GM18868 (cell line): ENCODE data around the gene GOLGA6A.
"Not testable (repeated sequence)": the region's sequence is repeated elsewhere in the genome, so short reads cannot be mapped to it uniquely, and the experiment has no call there.

Source experiments
- ATAC-seq: cut with Tn5 transposase; IDR thresholded peaks from one replicate; pipeline ENCODE4 v1.9.1; 2021; ENCODE audit warnings: mild to moderate bottlenecking, moderate library complexity; ENCODE audit not compliant: unreplicated experiment

GOLGA6A gene

DNA sequence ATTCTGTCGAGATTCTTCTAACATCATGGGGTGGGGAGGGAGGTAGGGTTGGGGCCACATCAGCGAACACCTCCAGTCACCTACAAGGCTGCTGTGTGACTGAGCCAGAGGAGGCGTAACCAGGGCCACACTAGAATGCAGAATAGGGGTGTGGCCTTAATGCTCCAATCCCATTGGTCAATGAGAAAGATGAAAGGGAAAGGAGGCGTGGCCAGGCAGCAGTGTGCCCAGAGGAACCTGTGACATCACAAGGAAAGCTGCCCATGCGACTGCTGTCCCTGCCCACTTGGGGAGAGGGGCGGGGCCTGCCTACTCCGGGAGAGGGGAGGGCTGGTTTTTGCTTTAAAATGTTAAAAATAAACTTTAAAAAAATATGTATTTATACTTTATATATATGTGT lies at the start of gene GOLGA6A:
Gene GOLGA6A, minus strand, starts transcription at position 101 of the 400 bp plus-strand sequence. Its CDS starts 41 bp downstream, at position 60.
- not testable (repeated sequence) for ATAC-seq

DNA sequence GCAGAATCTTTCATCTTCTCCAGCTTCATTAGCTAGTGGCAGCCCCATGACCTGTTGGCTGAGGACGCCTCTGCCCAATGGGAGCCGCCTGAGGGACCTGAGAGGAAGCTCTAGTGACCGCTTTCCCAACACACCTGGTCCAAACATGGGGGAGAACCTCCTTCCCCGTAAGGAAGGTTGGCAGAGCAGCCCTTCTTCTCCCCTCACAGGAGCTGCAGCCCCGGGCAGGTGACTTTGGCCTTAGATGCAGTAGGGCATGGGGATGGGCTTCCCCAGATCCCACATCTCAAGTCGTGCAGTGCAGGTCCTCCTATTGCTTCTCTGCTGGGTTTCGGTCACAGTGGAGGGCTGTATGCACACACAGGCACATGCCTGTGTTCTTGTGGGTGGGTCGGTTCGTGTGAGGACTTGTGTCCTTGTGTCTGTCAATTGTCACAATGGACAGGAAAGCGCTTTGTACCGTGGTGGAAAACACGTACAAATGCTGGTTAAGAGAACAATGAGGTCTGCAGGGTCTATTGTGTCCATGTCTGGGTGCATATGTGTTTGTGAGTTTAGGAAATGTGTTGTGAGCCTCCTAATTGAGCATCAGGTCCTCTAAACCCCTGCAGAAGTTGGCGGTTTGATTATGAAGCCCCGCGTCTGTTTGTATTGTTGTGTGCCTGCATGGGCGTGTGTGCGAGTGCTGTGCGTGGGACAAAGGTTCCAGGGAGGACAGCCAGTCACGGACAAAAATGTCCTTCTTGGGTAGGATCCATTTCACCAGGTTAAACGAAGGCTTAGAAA lies 49.5 kb upstream of the GOLGA6A start:
- no peak for ATAC-seq

- no peak for ATAC-seq
Observed at GRCh38 chr15:74130849-74131627, 48.7 kb upstream of the GOLGA6A start.

DNA sequence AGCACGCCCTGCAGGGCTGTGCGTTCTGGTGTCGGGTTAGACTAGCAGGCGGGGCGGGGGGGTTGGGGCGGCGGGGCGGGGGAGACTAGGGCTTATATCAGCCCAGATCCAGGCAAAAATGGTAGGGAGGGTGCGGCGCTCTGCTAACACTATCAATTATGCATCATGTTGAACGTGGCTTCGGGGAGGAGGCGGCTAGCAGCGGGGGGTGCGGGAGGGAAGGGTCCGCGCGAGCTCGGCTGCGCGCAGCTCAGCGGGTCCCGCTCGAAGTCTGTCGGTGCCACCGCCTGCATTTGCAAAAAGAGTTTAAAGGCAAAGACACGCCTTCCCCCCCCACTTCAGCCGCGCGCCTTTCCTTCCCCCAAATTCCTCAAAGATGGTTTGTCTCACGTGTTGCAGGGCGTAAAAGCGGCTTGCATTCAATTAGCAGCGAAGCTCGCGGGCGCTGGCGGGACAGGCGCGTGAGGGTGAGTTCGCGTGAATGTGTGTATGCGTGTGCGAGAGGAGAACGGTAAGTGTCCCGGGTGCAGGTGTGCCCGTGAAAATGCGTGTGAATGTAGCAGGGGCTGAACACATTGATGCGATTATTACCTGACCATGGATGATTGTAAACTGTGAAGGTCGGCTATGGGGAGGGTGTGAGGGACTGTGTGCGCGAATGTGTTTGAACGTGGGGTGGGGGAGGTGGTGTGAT lies 48.0 kb upstream of the GOLGA6A start, which contains the start of gene ISLR2:
Gene ISLR2, plus strand, starts transcription at position 432 of the 694 bp plus-strand sequence. CDS start 2,169 bp downstream, outside the sequence.
- no peak for ATAC-seq

- no peak for ATAC-seq
Observed at GRCh38 chr15:74129586-74130154, 47.3 kb upstream of the GOLGA6A start.

DNA sequence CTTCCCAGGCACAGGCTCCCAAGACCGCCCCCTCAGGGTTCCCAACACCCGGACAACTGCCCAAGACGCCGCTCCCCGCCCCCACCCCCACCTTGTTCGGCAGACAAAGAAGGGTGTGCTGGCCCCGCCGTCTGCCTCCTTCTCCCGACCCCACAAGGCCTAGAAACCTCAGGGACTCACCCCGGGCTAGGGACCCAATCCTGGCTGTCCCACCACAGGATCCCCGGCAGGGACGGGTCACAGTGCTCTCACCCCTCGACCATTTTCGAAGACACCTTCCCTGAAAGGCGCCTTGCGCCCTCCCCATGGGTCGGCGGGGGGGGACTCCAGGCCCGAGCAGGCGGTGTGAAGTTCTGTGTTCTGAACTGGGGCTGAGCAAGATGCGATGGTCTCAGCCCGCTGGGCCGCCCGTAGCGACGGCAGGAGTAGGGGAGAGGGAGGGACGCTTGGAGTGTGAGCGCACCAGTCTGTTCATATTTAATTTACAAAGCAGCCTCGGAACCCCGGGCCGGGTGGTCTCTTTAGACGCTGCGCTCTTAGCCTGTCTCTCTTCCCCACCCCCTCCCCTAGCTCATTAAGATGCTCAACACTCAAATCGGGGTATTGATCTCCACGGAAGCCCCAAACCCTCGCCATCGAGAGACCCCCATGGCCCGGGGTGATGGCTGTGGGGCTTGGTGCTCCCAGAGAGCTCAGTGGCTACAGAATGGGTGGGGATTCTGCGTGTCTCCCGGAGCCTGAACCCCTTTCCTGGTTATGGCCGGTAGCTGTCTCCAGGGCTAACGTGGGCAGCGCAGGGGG lies 46.6 kb upstream of the GOLGA6A start:
- no peak for ATAC-seq

DNA sequence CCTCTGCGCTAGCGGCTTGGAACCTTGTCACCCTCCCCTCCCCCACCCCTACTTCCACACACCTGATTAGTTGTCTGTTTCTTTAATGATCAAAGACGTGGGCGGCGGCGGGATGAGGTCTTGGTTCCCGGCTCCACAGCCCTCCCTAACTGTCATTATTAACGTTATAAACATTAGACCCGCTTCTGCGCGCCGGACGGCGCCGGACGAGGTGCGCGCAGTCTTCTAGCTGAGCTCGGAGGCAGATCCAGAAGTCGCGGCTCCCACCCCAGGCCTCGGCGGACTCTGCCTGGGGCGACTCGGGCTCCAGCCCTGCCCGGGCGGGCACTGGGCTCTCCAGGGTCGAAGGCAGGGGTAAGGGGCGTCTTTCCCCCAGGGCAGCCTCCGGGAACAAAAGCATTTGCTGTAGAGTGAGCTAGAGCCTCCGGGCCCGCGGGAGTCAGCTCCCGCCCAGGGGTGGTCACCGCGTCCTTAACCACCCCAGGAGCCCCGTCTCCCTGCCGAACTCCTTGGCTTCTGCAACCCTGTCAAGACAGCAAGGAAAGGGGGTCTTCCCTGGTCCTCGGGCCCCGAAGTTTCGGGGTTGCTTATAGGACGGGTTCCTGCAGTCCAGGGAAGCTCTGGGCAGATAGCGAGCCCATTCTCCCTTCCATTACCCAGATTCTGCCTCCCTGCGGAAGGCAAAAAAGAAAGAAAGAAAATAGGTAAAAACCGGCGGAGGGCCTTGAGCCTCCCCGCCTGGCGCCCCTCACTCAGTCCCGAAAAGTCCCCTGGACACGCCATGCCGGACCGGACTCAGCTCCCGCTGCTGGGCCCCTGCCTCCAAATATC lies 45.8 kb upstream of the GOLGA6A start:
- no peak for ATAC-seq

GRCh38 chr15:74127255-74127953 lies 45.1 kb upstream of the GOLGA6A start:
- no peak for ATAC-seq

DNA sequence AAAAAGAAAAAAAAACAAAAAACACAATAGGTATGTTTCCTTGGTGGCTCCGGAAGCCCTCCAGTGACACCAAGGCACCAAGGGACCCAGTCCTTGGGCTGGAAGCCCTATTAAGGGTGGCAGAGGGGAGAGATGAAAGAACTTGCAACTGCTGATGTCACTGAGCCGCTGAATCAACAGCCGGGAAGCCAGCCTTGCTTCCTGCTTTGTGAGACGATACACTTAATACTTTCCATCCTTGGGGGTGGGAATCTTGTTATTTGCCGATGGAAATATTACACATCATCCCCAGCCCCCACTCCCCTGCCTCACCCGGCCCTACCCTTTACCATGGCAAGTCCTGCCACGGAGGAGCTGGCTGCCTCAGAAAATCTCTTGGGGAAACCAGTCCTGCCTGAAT lies 42.4 kb upstream of the GOLGA6A start:
- no peak for ATAC-seq

DNA sequence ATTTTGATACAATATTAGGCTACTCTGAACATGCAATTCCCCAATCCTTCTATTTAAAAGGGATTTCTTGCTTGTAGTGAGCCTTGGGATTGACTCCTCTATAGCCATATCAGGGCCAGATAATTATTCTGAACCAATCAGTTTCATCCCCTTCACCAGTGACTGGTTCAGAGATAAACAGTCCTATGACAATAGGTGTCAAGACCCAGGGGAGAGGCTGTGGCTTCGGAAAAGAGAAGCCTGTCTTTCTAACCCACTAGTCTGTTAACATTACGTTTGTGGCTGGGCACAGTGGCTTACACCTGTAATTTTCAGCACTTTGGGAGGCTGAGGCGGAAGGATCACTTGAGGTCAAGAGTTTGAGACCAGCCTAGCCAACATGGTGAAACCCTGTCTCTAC lies 41.8 kb upstream of the GOLGA6A start:
- no peak for ATAC-seq

DNA sequence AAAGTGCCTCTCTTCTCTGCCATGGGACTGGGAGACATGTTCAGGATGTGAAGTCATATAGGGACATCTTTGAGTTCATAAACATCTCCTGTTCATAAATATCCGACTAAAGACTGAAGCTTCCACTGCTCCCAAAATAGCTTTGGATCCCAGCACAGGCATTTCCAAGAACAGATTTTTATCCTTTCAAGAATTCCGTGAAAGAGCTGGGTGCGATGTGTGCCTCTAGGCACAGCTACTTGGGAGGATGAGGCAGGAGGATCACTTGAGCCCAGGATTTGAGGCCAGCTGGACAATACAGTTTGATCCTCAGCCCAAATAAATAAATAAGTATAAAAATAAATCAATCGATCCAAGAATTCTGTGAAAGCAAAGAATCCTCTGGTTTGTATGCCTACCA lies 41.3 kb upstream of the GOLGA6A start:
- no peak for ATAC-seq

DNA sequence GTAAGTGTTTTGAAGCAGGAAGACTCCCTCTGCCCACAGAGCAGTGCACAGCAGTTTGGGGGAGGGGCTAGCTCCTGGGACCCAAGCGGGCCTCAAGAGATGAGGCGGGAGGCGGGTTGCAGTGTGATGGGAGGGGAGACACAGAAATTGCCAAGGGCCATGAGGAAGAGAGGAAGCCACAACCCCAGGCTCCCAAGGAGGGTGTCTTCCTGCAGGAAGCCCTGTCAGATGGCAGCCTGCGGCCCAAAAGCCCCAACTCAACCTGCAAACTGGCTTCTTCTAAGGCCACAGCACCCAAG lies 40.7 kb upstream of the GOLGA6A start:
- ATAC-seq, result no peak

GRCh38 chr15:74122403-74123130 lies 40.2 kb upstream of the GOLGA6A start:
- ATAC-seq, result no peak

GRCh38 chr15:74121858-74122257 lies 39.5 kb upstream of the GOLGA6A start:
- ATAC-seq, result no peak

GRCh38 chr15:74121039-74121438 lies 38.7 kb upstream of the GOLGA6A start:
- ATAC-seq, result no peak

DNA sequence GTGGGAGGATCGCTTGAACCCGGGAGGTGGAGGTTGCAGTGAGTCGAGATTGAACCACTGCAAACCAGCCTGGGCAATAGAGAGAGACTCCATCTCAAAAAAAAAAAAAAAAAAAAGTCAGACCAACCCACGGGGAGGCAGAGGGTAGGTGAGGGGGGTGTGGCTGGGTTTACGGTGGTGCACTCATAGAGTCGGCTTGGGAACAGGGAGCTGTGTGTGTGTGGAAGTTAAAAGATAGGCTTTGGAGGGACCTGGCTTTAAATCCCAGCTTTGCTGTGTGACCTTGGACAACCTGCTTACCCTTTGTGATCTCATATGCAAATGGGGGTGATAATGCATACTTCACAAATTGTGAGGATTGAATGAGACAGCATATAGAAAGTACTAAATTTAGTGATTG lies 38.1 kb upstream of the GOLGA6A start:
- ATAC-seq, result no peak

DNA sequence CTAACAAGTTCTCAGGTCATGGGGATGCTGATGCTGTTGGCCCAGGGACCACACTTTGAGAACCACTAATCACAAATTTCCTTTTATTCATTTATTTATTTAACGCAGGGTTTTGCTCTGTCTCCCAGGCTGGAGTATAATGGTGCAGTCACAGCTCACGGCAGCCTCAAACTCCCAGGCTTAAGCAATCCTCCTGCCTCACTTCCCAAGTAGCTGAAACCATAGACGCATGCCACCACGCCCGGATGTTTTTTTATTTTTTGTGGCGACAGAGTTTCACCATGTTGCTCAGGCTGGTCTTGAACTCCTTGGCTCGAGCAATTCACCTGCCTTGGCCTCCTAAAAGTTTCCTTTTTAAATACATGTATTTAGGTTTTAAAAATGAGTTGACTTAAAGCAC lies 27.4 kb upstream of the GOLGA6A start:
- no peak for ATAC-seq

GRCh38 chr15:74108611-74109010 lies 26.3 kb upstream of the GOLGA6A start:
- not testable (repeated sequence) for ATAC-seq
